Caco-2 (cell line): ENCODE data around the gene SCD5. TPM values are rescaled to one million over a fixed set of nuclear protein-coding genes. Genes with fewer than 3 reads are reported as not detected.

Experiments
- BruUV-seq: library from RNA; stranded (reverse); fragments of 400-500 nt; replicated peaks from 2 replicates; lab custom pipeline; 2021; lab: Mats Ljungman, UMichigan
- CTCF ChIA-PET: fragments of 300-600 bp; sonication (Branson Sonifier 250); formaldehyde crosslinking; loops from one replicate; lab custom pipeline; 2022; ENCODE audit warnings: antibody characterized with exemption; lab: Charles Lee
- POLR2A ChIA-PET: fragments of 300-600 bp; sonication (Branson Sonifier 250); formaldehyde crosslinking; loops from one replicate; lab custom pipeline; 2022; ENCODE audit warnings: antibody characterized with exemption; lab: Charles Lee
- DNase-seq, 2 experiments: peaks; one replicate each; pipeline versions ENCODE4 v3.0.0 to v3.0.0-alpha.2; 2020 to 2022
- H3K27me3 ChIP-seq: replicated peaks from 2 replicates; pipeline ENCODE4 v1.6.0; 2011; ENCODE audit warnings: low read length; ENCODE audit not compliant: control insufficient read depth, insufficient read depth
- H3K36me3 ChIP-seq: 2 replicates; pipeline ENCODE4 v1.5.1; 2011; ENCODE audit warnings: low read length; ENCODE audit not compliant: control insufficient read depth, insufficient read depth
- H3K4me1 ChIP-seq: fragments of 250-450 bp; sonication (Bioruptor Pico); 2 replicates; pipeline ENCODE4 v1.5.1; 2020; ENCODE audit warnings: mild to moderate bottlenecking
- H3K4me3 ChIP-seq: 2 replicates; pipeline ENCODE4 v1.5.1; 2011; ENCODE audit warnings: low read depth, mild to moderate bottlenecking, control low read depth, low read length
- H3K9me3 ChIP-seq: fragments of 250-450 bp; sonication (Bioruptor Pico); 2 replicates; pipeline ENCODE4 v1.5.1; 2020; ENCODE audit warnings: mild to moderate bottlenecking, moderate library complexity
- H3K27ac Mint-ChIP-seq: one replicate; pipeline ENCODE4 v1.8.0; 2022; ENCODE audit warnings: mixed read lengths; ENCODE audit not compliant: unreplicated experiment
- H3K27me3 Mint-ChIP-seq: one replicate; pipeline ENCODE4 v1.8.0; 2022; ENCODE audit warnings: mixed read lengths; ENCODE audit not compliant: insufficient read depth, unreplicated experiment
- H3K36me3 Mint-ChIP-seq: one replicate; pipeline ENCODE4 v1.8.0; 2022; ENCODE audit warnings: mild to moderate bottlenecking, mixed read lengths; ENCODE audit not compliant: insufficient read depth, unreplicated experiment
- H3K4me1 Mint-ChIP-seq: one replicate; pipeline ENCODE4 v1.8.0; 2022; ENCODE audit warnings: low read depth, mixed read lengths; ENCODE audit not compliant: unreplicated experiment
- H3K4me3 Mint-ChIP-seq: one replicate; pipeline ENCODE4 v1.8.0; 2022; ENCODE audit warnings: mild to moderate bottlenecking, moderate library complexity, mixed read lengths; ENCODE audit not compliant: unreplicated experiment
- H3K9me3 Mint-ChIP-seq: one replicate; pipeline ENCODE4 v1.8.0; 2022; ENCODE audit warnings: mixed read lengths; ENCODE audit not compliant: unreplicated experiment
- intact Hi-C: fragments of 100-400 bp; cut with micrococcal nuclease; formaldehyde crosslinking; loops from one replicate; pipeline ENCODE4 v1.10.0; 2022; ENCODE audit not compliant: unreplicated experiment
- total RNA-seq: library from RNA; stranded (reverse); gene quantifications from 2 replicates; pipeline ENCODE4 v1.2.3, GENCODE V29; 2022
- TF ChIP-seq, protein P1 (sequence below), 2 experiments: fragments of 200-600 bp in 1 of 2; IDR thresholded peaks; 1 replicate in 1 of 2; 2 replicates in 1 of 2; pipeline versions ENCODE4 v1.5.1 to v1.8.0; 2011 to 2022; ENCODE audit warnings: antibody characterized with exemption in 1 of 2, control low read depth in 1 of 2, inconsistent platforms in 1 of 2, low read depth in 1 of 2, low read length in 1 of 2, mild to moderate bottlenecking in 1 of 2, moderate library complexity in 1 of 2; ENCODE audit not compliant: insufficient read depth in 1 of 2, severe bottlenecking in 1 of 2, unreplicated experiment in 1 of 2

Gene SCD5
- total RNA-seq, 1 experiment from 2014 or later: 2.7 TPM

- intact Hi-C loops: loop anchor here (5.0 kb wide), 2 partner anchors 52 to 337 kb away; no protein-coding TSS in a partner anchor
- DNase-seq: no peak
- H3K36me3 ChIP-seq: no peaks in the 10 kb centered on the region
- TF ChIP-seq, protein P1, sequence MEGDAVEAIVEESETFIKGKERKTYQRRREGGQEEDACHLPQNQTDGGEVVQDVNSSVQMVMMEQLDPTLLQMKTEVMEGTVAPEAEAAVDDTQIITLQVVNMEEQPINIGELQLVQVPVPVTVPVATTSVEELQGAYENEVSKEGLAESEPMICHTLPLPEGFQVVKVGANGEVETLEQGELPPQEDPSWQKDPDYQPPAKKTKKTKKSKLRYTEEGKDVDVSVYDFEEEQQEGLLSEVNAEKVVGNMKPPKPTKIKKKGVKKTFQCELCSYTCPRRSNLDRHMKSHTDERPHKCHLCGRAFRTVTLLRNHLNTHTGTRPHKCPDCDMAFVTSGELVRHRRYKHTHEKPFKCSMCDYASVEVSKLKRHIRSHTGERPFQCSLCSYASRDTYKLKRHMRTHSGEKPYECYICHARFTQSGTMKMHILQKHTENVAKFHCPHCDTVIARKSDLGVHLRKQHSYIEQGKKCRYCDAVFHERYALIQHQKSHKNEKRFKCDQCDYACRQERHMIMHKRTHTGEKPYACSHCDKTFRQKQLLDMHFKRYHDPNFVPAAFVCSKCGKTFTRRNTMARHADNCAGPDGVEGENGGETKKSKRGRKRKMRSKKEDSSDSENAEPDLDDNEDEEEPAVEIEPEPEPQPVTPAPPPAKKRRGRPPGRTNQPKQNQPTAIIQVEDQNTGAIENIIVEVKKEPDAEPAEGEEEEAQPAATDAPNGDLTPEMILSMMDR (IDR thresholded peaks at IDR 0.05; ENCODE audit: insufficient read depth in 1 of 2, low read depth in 1 of 2, low read length in 1 of 2, severe bottlenecking in 1 of 2, unreplicated experiment in 1 of 2): no peak
- no peaks in the 10 kb centered on the region for H3K36me3 Mint-ChIP-seq
- H3K27me3 Mint-ChIP-seq: peaks cover 5% of the 10 kb centered on the region
- POLR2A ChIA-PET: no interaction called here
- no peaks in the 10 kb centered on the region for H3K4me1 Mint-ChIP-seq
- BruUV-seq: no TSS peak
- CTCF ChIA-PET: interaction anchor here (0.6 to 1.5 kb wide), 4 partner anchors 65 to 90 kb away, joined by 3 to 4 read pairs (median 3); no protein-coding TSS in a partner anchor
- H3K4me3 Mint-ChIP-seq: peak overlapping the region; percentile 74
- H3K9me3 Mint-ChIP-seq: no peaks in the 10 kb centered on the region
- H3K27ac Mint-ChIP-seq: no peak overlapping the region
- no peaks in the 10 kb centered on the region for H3K27me3 ChIP-seq
- no peaks in the 10 kb centered on the region for H3K9me3 ChIP-seq
- peak overlapping the region; percentile 64 for H3K4me3 ChIP-seq
- H3K4me1 ChIP-seq: no peaks in the 10 kb centered on the region
Measured at GRCh38 chr4:82799006-82799881, 648 bp upstream of the SCD5 start.

- peak overlapping the region; percentile 64 for H3K4me3 ChIP-seq
- BruUV-seq: no TSS peak
- peak in 1 of 2 experiments; percentile 33 for DNase-seq
Measured at GRCh38 chr4:82797405-82798111, 1.0 kb downstream of the SCD5 start.

More at GRCh38 chr4:82797405-82798111, 1.0 kb downstream of the SCD5 start:
- Mint-ChIP-seq H3K36me3 (no peaks in the 10 kb centered on the region), H3K9me3 (no peaks in the 10 kb centered on the region), H3K4me3 (peak overlapping the region; percentile 74), H3K27ac (no peak overlapping the region), H3K4me1 (no peaks in the 10 kb centered on the region), H3K27me3 (peaks cover 5% of the 10 kb centered on the region)
- Histone ChIP-seq H3K27me3 (no peaks in the 10 kb centered on the region), H3K36me3 (no peaks in the 10 kb centered on the region), H3K9me3 (no peaks in the 10 kb centered on the region), H3K4me1 (no peaks in the 10 kb centered on the region)
- intact Hi-C loops: loop anchor here (5.0 kb wide), 2 partner anchors 50 to 335 kb away; no protein-coding TSS in a partner anchor
- TF ChIP-seq, protein P1 (IDR thresholded peaks at IDR 0.05; ENCODE audit: insufficient read depth in 1 of 2, low read depth in 1 of 2, low read length in 1 of 2, severe bottlenecking in 1 of 2, unreplicated experiment in 1 of 2): no peak
- CTCF ChIA-PET: no interaction called here
- POLR2A ChIA-PET: interaction anchor here (0.6 kb wide), 2 partner anchors 12 to 44 kb away, joined by 3 to 6 read pairs; no protein-coding TSS in a partner anchor
